Measurements from ENCODE around the gene KLHL15. TPM values are rescaled to one million over a fixed set of nuclear protein-coding genes. Genes with fewer than 3 reads are reported as not detected.

The KLHL15 gene, protein sequence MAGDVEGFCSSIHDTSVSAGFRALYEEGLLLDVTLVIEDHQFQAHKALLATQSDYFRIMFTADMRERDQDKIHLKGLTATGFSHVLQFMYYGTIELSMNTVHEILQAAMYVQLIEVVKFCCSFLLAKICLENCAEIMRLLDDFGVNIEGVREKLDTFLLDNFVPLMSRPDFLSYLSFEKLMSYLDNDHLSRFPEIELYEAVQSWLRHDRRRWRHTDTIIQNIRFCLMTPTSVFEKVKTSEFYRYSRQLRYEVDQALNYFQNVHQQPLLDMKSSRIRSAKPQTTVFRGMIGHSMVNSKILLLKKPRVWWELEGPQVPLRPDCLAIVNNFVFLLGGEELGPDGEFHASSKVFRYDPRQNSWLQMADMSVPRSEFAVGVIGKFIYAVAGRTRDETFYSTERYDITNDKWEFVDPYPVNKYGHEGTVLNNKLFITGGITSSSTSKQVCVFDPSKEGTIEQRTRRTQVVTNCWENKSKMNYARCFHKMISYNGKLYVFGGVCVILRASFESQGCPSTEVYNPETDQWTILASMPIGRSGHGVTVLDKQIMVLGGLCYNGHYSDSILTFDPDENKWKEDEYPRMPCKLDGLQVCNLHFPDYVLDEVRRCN
- 8.1 and 8.2 TPM in 2 replicates for total RNA-seq (2014; rRNA removed; shearing (Covaris generic))
- polyA plus RNA-seq (2016; fragmentation: Nextera tagmentation; extraction: Ambion mirVana) = 2.9 and 3.4 TPM in 2 replicates

DNA sequence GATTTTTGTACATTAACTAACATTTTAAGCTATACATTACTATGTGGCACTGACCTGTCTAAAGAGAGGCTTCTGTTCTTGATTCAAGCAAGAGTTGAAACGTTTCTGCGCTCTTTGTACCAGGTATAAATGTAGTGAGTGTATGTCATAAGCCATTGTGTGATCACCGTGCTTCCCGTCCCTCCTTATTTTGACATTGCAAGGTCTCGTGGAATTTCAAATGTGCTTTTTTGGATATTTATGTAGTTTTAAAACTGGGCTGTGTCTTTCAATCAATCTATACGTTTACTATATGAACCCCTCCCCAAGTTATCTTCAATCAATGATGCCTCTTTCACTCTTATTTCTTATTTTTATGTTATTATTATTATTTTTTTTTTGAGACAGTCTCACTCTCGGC, at the start of gene KLHL15:
Gene KLHL15 (minus strand): TSS at position 101 of the 400 bp plus-strand sequence. CDS start 20,493 bp downstream, outside the sequence.
- Histone ChIP-seq H4K20me1 (ENCODE audit: insufficient read depth) (no peaks in the 10 kb centered on the region), H3K4me3 (peak within 1 kb of the TSS; percentile 83), H2AFZ (peak within 1 kb of the TSS; percentile 76), H3K36me3 (ENCODE audit: low read depth) (no peaks in the 10 kb centered on the region), H3K4me1 (ENCODE audit: insufficient read depth) (no peaks in the 10 kb centered on the region), H3K9me3 (ENCODE audit: low read depth) (no peaks in the 10 kb centered on the region), H3K9me2 (ENCODE audit: insufficient read depth) (no peaks in the 10 kb centered on the region), H3K27ac (peak within 1 kb of the TSS; percentile 100), H3K9ac (peak within 1 kb of the TSS; percentile 100), H3K27me3 (replicated peaks; ENCODE audit: insufficient read depth) (no peaks in the 10 kb centered on the region), H3K79me2 (ENCODE audit: insufficient read depth) (peaks cover 30% of the 10 kb centered on the region), H3F3A (ENCODE audit: insufficient read depth) (no peaks in the 10 kb centered on the region), H3K4me2 (ENCODE audit: unreplicated experiment) (peak within 1 kb of the TSS; percentile 89)
- in situ Hi-C loops (cut with MboI) = no loop called here
- DNase-seq = no peak
- TF ChIP-seq EZH2phosphoT487 (IDR thresholded peaks at IDR 0.05; ENCODE audit: insufficient read depth, low read depth) = no peak
- no peak for TF ChIP-seq EZH2 (IDR thresholded peaks at IDR 0.05; ENCODE audit: insufficient read depth, poor library complexity, severe bottlenecking)
- WGBS, 2 experiments (ENCODE audit: low coverage in 1 of 2, low lambda C conversion rate in 2 of 2, missing lambda C conversion rate in 2 of 2) = 84 to 85% methylated on average over 7 of the region's 7 CpGs

DNA sequence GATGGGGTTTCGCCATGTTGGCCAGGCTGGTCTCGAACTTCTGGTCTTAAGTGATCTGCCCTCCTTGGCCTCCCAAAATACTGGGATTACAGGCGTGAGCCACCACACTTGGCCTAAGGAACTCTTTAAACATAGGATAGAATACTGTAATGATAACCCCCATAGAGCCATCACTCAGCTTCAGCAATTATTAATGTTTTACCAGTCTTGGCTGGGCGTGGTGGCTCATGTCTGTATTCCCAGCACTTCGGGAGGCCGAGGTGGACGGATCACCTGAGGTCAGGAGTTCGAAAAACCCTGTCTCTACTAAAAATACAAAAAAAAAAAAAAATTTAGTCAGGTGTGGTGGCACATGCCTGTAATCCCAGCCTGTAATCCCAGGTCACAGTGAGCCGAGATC, 42.9 kb upstream of the KLHL15 start:
- H3K4me2 ChIP-seq (ENCODE audit: unreplicated experiment) = no peak overlapping the region
- no peak overlapping the region for H3K27ac ChIP-seq
- H3K4me1 ChIP-seq (ENCODE audit: insufficient read depth) = no peaks in the 10 kb centered on the region
- H3K9ac ChIP-seq = no peak overlapping the region
- WGBS, 2 experiments (ENCODE audit: low coverage in 1 of 2, low lambda C conversion rate in 2 of 2, missing lambda C conversion rate in 2 of 2) = 87 to 93% methylated on average over 6 to 9 of the region's 9 CpGs
- in situ Hi-C loops (cut with MboI) = no loop called here
- H3K36me3 ChIP-seq (ENCODE audit: low read depth) = peaks cover 27% of the 10 kb centered on the region
- no peaks in the 10 kb centered on the region for H4K20me1 ChIP-seq (ENCODE audit: insufficient read depth)
- DNase-seq = no peak
- H3K4me3 ChIP-seq = no peak overlapping the region
- no peak overlapping the region for H2AFZ ChIP-seq
- TF ChIP-seq EZH2 (IDR thresholded peaks at IDR 0.05; ENCODE audit: insufficient read depth, poor library complexity, severe bottlenecking) (no peak), EZH2phosphoT487 (IDR thresholded peaks at IDR 0.05; ENCODE audit: insufficient read depth, low read depth) (no peak)
- H3K9me2 ChIP-seq (ENCODE audit: insufficient read depth) = no peaks in the 10 kb centered on the region
- H3F3A ChIP-seq (ENCODE audit: insufficient read depth) = no peaks in the 10 kb centered on the region; the same call in 1 of the 2 replicates
- peaks cover 29% of the 10 kb centered on the region for H3K79me2 ChIP-seq (ENCODE audit: insufficient read depth)
- H3K27me3 ChIP-seq (replicated peaks; ENCODE audit: insufficient read depth) = no peaks in the 10 kb centered on the region
- H3K9me3 ChIP-seq (ENCODE audit: low read depth) = no peaks in the 10 kb centered on the region

DNA sequence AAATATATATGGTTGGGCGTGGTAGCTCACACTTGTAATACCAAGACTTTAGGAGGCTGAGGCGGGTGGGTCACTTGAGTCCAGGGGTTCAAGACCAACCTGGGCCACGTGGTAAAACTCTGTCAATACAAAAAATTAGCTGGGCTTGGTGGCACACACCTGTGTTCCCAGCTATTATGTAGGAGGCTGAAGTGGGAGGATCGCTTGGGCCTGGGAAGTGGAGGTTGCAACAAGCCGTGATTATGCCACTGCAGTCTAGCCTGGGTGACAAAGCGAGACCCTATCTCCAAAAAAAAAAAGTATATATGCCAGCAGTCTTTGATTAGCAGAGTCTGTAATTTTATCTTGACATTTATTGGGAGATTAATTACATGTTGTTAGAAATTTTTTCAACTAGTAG, 36.5 kb upstream of the KLHL15 start:
- 96 to 97% methylated on average over 6 of the region's 6 CpGs for WGBS, 2 experiments (ENCODE audit: low coverage in 1 of 2, low lambda C conversion rate in 2 of 2, missing lambda C conversion rate in 2 of 2)
- Histone ChIP-seq H3K9me2 (ENCODE audit: insufficient read depth) (no peaks in the 10 kb centered on the region), H3K4me3 (no peak overlapping the region), H2AFZ (no peak overlapping the region), H3K27me3 (replicated peaks; ENCODE audit: insufficient read depth) (no peaks in the 10 kb centered on the region), H3K36me3 (ENCODE audit: low read depth) (peaks cover 35% of the 10 kb centered on the region), H3K27ac (no peak overlapping the region), H3K4me1 (ENCODE audit: insufficient read depth) (no peaks in the 10 kb centered on the region), H3K79me2 (ENCODE audit: insufficient read depth) (peaks cover 45% of the 10 kb centered on the region), H3K9ac (no peak overlapping the region), H4K20me1 (ENCODE audit: insufficient read depth) (no peaks in the 10 kb centered on the region), H3K4me2 (ENCODE audit: unreplicated experiment) (no peak overlapping the region), H3K9me3 (ENCODE audit: low read depth) (no peaks in the 10 kb centered on the region), H3F3A (ENCODE audit: insufficient read depth) (no peaks in the 10 kb centered on the region; the same call in 1 of the 2 replicates)
- in situ Hi-C loops (cut with MboI) = no loop called here
- no peak for DNase-seq
- TF ChIP-seq EZH2phosphoT487 (IDR thresholded peaks at IDR 0.05; ENCODE audit: insufficient read depth, low read depth) = no peak
- no peak for TF ChIP-seq EZH2 (IDR thresholded peaks at IDR 0.05; ENCODE audit: insufficient read depth, poor library complexity, severe bottlenecking)

DNA sequence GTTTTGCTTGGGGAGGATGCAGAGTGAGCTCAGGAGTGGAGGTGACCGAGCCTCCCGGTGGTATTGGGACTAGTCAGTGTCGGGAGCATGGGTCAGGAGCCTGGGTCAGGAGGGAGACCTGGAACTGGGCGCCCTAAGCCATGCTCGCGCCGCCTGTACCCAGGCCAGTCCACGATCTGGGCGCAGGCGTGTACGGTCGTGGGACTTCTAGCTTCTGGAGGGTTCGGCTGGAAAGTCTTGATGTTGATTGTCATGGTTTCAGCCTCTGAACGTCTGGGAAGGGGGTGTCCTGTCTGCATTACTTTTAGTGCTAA, 28.0 kb upstream of the KLHL15 start:
- no peak overlapping the region; the same call in none of the 2 replicates for H3K27ac ChIP-seq
- no peaks in the 10 kb centered on the region for H3F3A ChIP-seq (ENCODE audit: insufficient read depth)
- no peaks in the 10 kb centered on the region for H3K9me3 ChIP-seq (ENCODE audit: low read depth)
- H3K4me2 ChIP-seq (ENCODE audit: unreplicated experiment) = no peak overlapping the region
- no peaks in the 10 kb centered on the region for H3K4me1 ChIP-seq (ENCODE audit: insufficient read depth)
- H3K79me2 ChIP-seq (ENCODE audit: insufficient read depth) = no peaks in the 10 kb centered on the region; the same call in 1 of the 2 replicates
- H2AFZ ChIP-seq = peak overlapping the region; percentile 94
- H4K20me1 ChIP-seq (ENCODE audit: insufficient read depth) = no peaks in the 10 kb centered on the region
- no peaks in the 10 kb centered on the region for H3K27me3 ChIP-seq (replicated peaks; ENCODE audit: insufficient read depth)
- in situ Hi-C loops (cut with MboI) = no loop called here
- H3K36me3 ChIP-seq (ENCODE audit: low read depth) = peaks cover 17% of the 10 kb centered on the region; the same call in 1 of the 2 replicates
- no peak overlapping the region for H3K9ac ChIP-seq
- no peak for DNase-seq
- H3K9me2 ChIP-seq (ENCODE audit: insufficient read depth) = no peaks in the 10 kb centered on the region
- WGBS, 2 experiments (ENCODE audit: low coverage in 1 of 2, low lambda C conversion rate in 2 of 2, missing lambda C conversion rate in 2 of 2) = 0% methylated on average over 5 to 6 of the region's 14 CpGs
- TF ChIP-seq EZH2 (IDR thresholded peaks at IDR 0.05; ENCODE audit: insufficient read depth, poor library complexity, severe bottlenecking) = no peak
- no peak for TF ChIP-seq EZH2phosphoT487 (IDR thresholded peaks at IDR 0.05; ENCODE audit: insufficient read depth, low read depth)
- H3K4me3 ChIP-seq = no peak overlapping the region
